NCI-H128 (cell line): ENCODE results near the gene PMPCA.

Experiments
- DNase-seq: peaks from one replicate; lab custom pipeline; 2025; ENCODE audit not compliant: unreplicated experiment; lab: John Stamatoyannopoulos, UW

PMPCA gene

GRCh38 chr9:136433849-136434579 is 23.6 kb downstream of the PMPCA start:
- DNase-seq: no peak

- no peak for DNase-seq
These were observed 24.2 kb downstream of the PMPCA start for GRCh38 chr9:136434580-136435169.

GRCh38 chr9:136436055-136436634 is 25.7 kb downstream of the PMPCA start:
- no peak for DNase-seq

GRCh38 chr9:136437430-136437829 is 27.0 kb downstream of the PMPCA start:
- DNase-seq: no peak

DNA sequence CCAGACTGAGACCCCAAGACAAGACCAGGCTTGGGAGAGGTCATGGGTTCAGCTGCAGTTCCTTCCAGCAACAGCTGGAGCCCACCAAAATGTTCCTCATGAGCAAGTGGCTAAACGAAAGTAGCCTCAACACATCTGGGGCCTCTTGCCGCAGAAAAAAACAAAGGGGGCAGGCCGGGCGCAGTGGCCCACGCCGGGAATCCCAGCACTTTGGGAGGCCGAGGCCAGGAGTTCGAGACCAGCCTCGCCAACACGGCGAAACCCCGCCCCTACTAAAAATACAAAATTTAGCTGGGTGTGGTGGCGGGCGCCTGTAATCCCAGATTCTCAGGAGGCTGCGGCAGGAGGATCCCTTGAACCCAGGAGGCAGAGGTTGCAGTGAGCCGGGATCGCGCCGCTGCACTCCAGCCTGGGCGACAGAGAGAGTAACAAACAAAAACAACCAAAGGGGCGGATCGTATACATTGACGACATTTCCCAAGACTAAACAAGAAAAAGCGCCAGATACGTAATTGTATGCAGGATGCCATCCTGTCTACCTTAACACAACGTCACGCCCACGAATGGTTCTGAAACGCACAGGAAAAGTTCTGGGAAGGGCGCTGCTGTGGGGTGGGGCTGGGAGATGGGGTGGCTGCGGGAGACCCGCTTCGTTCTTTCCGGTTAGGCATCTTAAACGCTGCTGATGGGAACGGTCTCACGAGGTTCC is 27.5 kb downstream of the PMPCA start:
- no peak for DNase-seq

DNA sequence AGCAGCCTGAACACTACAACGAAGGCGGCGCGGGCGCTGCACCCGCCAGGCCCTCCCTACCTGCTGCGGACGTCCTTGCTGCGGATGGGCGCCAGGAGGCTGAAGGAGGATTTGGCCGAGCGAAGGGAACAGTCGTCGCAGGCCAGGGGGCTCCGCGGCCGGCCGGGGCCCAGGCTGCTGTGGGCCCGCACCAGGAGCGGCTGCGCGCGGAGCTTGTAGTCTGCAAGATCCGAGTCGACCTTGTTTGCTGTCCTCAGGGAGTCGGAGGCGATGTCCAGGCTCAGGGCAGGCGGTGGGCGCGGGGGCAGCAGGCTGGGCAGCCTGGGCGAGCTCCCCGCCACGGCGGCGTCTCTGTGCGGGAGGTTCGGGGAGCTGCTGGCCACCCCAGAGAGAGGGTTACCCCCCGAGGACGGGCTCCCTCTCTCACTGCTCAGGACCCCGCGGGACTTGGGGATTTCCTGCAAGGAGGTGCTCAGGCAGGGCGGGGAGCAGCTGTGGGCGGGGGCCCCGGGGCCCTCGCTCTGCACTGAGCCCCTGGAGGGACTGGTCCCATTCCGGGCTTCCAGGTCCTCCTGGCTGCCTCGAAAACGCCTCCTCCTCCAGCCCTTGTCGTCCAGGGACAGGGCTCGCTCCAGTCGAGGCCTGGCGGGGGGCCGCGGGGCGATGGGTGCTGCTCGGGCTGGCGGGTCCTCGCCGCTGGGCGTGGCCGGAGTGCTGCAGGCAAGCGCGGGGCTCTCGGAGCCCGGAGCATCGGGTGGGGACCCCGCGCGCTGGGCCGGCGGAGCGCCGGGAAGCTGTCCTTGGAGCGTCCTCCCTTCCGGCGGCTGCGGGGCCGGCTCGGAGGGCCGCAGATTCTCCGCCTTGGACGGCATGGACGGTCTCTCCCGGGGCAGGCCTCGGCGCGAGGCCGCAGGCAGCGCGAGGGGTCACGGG is 28.4 kb downstream of the PMPCA start:
- no peak for DNase-seq

DNA sequence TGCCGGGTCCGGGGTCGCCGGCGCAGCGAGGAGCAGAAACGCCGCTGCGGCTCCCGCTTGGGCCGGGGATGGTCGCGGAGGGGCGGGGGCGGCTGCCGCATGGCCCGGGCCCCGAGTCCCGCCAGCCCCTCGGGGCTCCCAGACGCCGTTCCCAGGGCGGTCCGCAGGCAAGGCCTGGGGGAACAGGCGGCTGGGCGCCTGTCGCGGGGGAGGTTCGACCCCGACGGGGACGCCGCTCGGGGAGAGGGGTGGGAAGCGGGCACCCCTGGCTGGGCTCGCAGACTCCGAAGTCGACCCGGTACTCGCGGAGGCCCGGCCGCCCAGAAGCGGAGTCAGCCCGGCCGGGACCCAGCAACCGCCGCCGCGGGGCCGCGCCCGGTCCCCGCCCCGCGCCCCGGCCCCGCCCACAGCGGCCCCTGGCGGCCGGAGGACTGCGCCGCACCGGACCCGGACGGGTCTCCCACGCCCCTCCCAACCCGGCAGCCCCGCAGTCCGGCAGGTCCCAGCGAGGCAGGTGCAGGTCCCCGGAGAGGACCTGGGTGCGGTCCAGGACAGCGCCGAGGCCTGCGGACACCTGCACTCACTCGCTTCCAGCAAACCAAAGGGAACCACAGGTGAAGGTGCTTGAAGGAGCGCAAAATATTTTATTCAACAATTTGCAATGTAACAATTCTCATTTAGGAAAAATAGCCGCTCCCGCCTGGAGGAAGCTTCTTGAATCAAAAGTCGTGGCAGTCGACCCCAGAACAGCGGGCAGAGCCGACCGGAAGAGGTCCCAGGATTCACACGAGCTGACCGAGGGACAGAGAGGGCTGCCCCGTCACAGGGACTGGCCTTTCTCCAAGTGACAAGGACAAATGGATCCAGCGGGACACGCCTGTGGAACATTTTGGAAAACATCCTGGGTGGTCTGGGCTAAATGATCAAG is 29.3 kb downstream of the PMPCA start, which contains the start of gene INPP5E:
TSS of gene INPP5E (minus strand) at position 365 of the 928 bp plus-strand sequence. CDS start 426 bp downstream, outside the sequence.
- DNase-seq: peak; percentile 28

GRCh38 chr9:136441191-136441680 is 30.8 kb downstream of the PMPCA start:
- DNase-seq: no peak

GRCh38 chr9:136441681-136442245 is 31.3 kb downstream of the PMPCA start:
- DNase-seq: no peak

GRCh38 chr9:136442265-136442664 is 31.8 kb downstream of the PMPCA start:
- DNase-seq: no peak

GRCh38 chr9:136443087-136443486 is 32.6 kb downstream of the PMPCA start:
- DNase-seq: no peak

DNA sequence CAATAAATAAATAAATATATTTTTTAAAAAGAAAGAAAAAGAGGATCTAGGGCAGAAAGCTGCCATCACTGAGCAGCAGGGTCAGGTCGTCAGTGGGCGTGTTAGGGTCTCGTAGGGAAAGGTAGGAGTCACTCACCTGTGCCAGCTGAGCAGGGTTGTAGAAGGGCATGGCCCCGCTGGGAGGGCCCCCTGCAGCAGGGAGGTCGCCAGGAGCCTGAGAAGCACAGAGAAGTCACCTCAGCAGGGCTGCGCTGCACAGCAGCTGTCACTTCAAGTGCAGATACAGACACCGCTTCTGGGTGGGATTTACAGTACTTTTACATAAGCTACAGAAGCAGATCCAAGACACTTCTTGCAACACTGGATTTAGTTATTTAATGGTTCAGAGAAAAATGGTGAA is 33.2 kb downstream of the PMPCA start:
- DNase-seq: no peak

- DNase-seq: no peak
These were observed 33.6 kb downstream of the PMPCA start for GRCh38 chr9:136444102-136444501.

DNA sequence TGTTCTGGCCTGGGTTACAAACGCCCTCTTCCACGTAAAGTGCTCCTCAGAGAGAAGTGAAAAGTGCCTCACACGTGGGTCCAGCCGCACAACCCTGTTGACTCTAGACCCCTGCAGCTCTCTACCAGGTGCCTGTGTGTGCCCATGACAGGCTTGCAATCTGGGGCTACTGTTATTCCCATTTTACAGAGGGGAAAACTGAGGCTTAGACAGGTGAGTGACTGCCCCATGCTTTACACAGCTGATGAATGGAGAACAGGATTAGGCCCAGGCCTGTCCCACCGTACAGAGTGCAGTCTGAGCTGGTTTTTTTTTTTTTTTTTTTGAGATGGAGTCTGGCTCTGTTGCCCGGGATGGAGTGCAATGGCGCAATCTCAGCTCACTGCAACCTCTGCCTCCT is 35.3 kb downstream of the PMPCA start:
- DNase-seq: no peak

GRCh38 chr9:136447173-136447778 is 36.8 kb downstream of the PMPCA start:
- no peak for DNase-seq

DNA sequence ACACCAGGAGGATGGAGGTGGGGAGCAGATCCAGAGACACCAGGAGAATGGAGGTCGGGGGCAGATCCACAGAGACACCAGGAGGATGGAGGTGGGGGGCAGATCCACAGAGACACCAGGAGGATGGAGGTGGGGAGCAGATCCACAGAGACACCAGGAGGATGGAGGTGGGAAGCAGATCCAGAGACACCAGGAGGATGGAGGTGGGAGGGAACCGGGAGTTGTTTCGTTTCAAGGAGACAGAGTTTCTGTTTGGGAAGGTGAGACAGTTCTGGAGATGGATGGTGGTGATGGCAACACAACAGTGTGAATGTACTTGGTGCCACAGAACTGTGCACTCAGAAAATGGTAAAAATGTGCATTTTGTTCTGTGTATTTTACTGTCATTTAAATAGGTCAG is 38.2 kb downstream of the PMPCA start:
- DNase-seq: no peak

- no peak for DNase-seq
These were observed 40.9 kb downstream of the PMPCA start for GRCh38 chr9:136451221-136451877.

DNA sequence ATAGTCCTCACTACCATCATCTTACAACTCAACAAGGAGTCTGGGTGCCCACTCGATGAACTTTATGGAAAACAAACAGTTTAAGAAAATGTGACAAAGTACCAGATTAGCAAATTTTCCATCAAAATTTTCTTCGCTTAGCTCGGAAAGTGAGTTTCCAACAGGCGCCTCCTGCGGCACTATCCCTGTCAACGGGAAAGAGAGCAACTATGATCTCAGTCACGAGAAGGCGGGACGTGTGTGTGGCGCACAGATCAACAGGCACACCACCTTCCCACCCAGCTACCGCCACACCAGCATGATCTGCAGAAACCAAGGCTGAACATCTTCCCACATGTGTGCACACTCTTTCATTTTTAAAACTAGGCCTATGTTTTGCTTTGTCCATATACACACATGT is 42.9 kb downstream of the PMPCA start:
- no peak for DNase-seq
